ENCODE results near the gene ADCK1.

ADCK1 gene

DNA sequence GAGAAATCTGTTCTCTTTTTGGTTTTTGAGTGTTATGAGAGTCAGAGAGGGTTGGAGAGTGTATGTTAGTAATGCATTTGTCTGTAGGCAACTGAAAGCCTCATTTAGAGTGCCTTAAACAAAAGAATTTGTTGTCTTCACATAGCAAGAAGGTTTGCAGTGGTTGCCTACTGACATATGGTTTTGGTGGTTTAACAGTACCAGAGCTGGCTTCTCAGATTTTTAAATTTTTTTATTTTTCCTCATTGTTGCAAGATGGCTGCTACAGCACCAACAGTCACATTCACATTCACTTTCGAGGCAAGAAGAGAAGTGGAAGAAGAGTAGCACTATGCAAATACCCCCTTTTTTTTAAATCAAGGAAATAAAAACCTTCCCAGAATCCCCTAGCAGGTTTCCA is 106.5 kb downstream of the ADCK1 start:
- no peaks in the 10 kb centered on the region for H4K20me1 ChIP-seq (ENCODE audit: insufficient read depth, low read length, poor library complexity, severe bottlenecking)
- no peak overlapping the region for H3K4me2 ChIP-seq (ENCODE audit: low read depth, low read length, poor library complexity, severe bottlenecking)
- H3K36me3 ChIP-seq (ENCODE audit: insufficient read depth, low read length), result no peaks in the 10 kb centered on the region
- H3K9me2 ChIP-seq (replicated peaks; ENCODE audit: low read depth, low read length), result no peaks in the 10 kb centered on the region
- TF ChIP-seq, protein P1, sequence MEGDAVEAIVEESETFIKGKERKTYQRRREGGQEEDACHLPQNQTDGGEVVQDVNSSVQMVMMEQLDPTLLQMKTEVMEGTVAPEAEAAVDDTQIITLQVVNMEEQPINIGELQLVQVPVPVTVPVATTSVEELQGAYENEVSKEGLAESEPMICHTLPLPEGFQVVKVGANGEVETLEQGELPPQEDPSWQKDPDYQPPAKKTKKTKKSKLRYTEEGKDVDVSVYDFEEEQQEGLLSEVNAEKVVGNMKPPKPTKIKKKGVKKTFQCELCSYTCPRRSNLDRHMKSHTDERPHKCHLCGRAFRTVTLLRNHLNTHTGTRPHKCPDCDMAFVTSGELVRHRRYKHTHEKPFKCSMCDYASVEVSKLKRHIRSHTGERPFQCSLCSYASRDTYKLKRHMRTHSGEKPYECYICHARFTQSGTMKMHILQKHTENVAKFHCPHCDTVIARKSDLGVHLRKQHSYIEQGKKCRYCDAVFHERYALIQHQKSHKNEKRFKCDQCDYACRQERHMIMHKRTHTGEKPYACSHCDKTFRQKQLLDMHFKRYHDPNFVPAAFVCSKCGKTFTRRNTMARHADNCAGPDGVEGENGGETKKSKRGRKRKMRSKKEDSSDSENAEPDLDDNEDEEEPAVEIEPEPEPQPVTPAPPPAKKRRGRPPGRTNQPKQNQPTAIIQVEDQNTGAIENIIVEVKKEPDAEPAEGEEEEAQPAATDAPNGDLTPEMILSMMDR (conservative IDR thresholded peaks at IDR 0.05; ENCODE audit: low read length), result no peak
- no peak for TF ChIP-seq EZH2phosphoT487 (IDR thresholded peaks at IDR 0.05; ENCODE audit: borderline replicate concordance)
- no peak overlapping the region for H3K9ac ChIP-seq (ENCODE audit: low read depth, low read length, poor library complexity, severe bottlenecking)
- no peaks in the 10 kb centered on the region for H3K9me3 ChIP-seq (ENCODE audit: insufficient read depth, low read depth, low read length)
- H2AFZ ChIP-seq (ENCODE audit: low read length), result no peak overlapping the region
- no peaks in the 10 kb centered on the region for H3F3A ChIP-seq (ENCODE audit: low read depth)
- H3K79me2 ChIP-seq (ENCODE audit: insufficient read depth, low read length), result no peaks in the 10 kb centered on the region
- no peak overlapping the region for H3K4me3 ChIP-seq (ENCODE audit: low read length, poor library complexity, severe bottlenecking)
- H3K27me3 ChIP-seq (ENCODE audit: insufficient read depth, low read length, poor library complexity, severe bottlenecking), result no peaks in the 10 kb centered on the region
- H3K4me1 ChIP-seq (ENCODE audit: insufficient read depth, low read length, poor library complexity, severe bottlenecking), result no peaks in the 10 kb centered on the region

DNA sequence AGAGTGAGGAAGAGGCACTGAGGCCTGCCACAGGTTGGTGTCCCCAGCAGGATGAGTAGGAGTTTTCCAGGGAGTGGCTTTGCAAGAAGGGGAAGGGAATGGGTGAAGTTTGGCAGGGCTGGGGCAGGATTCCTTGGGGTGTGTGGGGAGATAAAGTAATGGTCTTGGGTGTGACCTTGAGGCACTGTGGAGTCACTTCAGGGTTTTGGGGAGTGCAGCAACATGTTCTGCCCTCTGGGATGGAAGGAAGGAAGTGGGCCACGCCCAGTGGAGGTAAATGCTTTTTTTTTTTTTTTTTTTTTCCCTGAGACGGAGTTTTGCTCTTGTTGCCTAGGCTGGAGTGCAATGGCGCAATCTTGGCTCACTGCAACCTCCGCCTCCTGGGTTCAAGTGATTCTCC is 108.9 kb downstream of the ADCK1 start:
- H3K79me2 ChIP-seq (ENCODE audit: insufficient read depth, low read length), result no peaks in the 10 kb centered on the region
- H3K9me2 ChIP-seq (replicated peaks; ENCODE audit: low read depth, low read length), result no peaks in the 10 kb centered on the region
- H3K4me3 ChIP-seq (ENCODE audit: low read length, poor library complexity, severe bottlenecking), result no peak overlapping the region
- H2AFZ ChIP-seq (ENCODE audit: low read length), result no peak overlapping the region
- no peaks in the 10 kb centered on the region for H3K27me3 ChIP-seq (ENCODE audit: insufficient read depth, low read length, poor library complexity, severe bottlenecking)
- H3F3A ChIP-seq (ENCODE audit: low read depth), result no peaks in the 10 kb centered on the region
- H3K9ac ChIP-seq (ENCODE audit: low read depth, low read length, poor library complexity, severe bottlenecking), result no peak overlapping the region
- no peaks in the 10 kb centered on the region for H3K9me3 ChIP-seq (ENCODE audit: insufficient read depth, low read depth, low read length)
- H3K4me1 ChIP-seq (ENCODE audit: insufficient read depth, low read length, poor library complexity, severe bottlenecking), result no peaks in the 10 kb centered on the region
- H3K36me3 ChIP-seq (ENCODE audit: insufficient read depth, low read length), result no peaks in the 10 kb centered on the region
- TF ChIP-seq, protein P1 (conservative IDR thresholded peaks at IDR 0.05; ENCODE audit: low read length), result no peak
- TF ChIP-seq EZH2phosphoT487 (IDR thresholded peaks at IDR 0.05; ENCODE audit: borderline replicate concordance), result no peak
- no peak overlapping the region for H3K4me2 ChIP-seq (ENCODE audit: low read depth, low read length, poor library complexity, severe bottlenecking)
- no peaks in the 10 kb centered on the region for H4K20me1 ChIP-seq (ENCODE audit: insufficient read depth, low read length, poor library complexity, severe bottlenecking)

DNA sequence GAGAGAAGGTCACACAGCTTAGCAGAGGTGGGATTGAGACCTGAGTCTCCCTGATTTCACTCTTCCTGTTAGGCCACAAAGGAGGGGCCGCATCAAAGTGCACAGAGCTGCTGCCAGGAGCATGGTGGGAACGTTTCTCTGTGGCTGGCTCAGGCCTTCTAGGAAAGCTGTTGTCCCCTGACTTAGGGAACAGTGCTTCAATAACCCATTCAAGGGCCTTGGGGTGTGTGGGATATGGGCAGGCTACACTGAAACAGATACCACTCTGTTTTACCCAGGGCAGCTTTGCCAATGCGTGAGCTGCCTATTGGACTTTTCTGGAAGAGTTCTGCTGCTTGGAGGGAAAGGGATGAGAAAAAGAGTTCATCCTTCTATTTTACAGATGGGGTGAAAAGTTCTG is 110.0 kb downstream of the ADCK1 start:
- Histone ChIP-seq H3K4me3 (ENCODE audit: low read length, poor library complexity, severe bottlenecking) (no peak overlapping the region), H3K4me2 (ENCODE audit: low read depth, low read length, poor library complexity, severe bottlenecking) (no peak overlapping the region), H3K79me2 (ENCODE audit: insufficient read depth, low read length) (no peaks in the 10 kb centered on the region), H4K20me1 (ENCODE audit: insufficient read depth, low read length, poor library complexity, severe bottlenecking) (no peaks in the 10 kb centered on the region), H2AFZ (ENCODE audit: low read length) (no peak overlapping the region), H3K4me1 (ENCODE audit: insufficient read depth, low read length, poor library complexity, severe bottlenecking) (no peaks in the 10 kb centered on the region), H3K36me3 (ENCODE audit: insufficient read depth, low read length) (no peaks in the 10 kb centered on the region), H3K9ac (ENCODE audit: low read depth, low read length, poor library complexity, severe bottlenecking) (no peak overlapping the region), H3K9me3 (ENCODE audit: insufficient read depth, low read depth, low read length) (no peaks in the 10 kb centered on the region), H3K9me2 (replicated peaks; ENCODE audit: low read depth, low read length) (no peaks in the 10 kb centered on the region), H3K27me3 (ENCODE audit: insufficient read depth, low read length, poor library complexity, severe bottlenecking) (no peaks in the 10 kb centered on the region), H3F3A (ENCODE audit: low read depth) (no peaks in the 10 kb centered on the region)
- no peak for TF ChIP-seq EZH2phosphoT487 (IDR thresholded peaks at IDR 0.05; ENCODE audit: borderline replicate concordance)
- TF ChIP-seq, protein P1 (conservative IDR thresholded peaks at IDR 0.05; ENCODE audit: low read length), result no peak
